Cardiac septum (tissue), 1 donor: ENCODE measurements around the gene NDEL1. TPM values are rescaled to one million over a fixed set of nuclear protein-coding genes. Genes with fewer than 3 reads are reported as not detected.

Source experiments
- DNase-seq: peaks from one replicate; pipeline ENCODE4 v3.0.0-alpha.2; 2020; ENCODE audit warnings: low spot score
- intact Hi-C: fragments of 100-400 bp; cut with DNase I; formaldehyde crosslinking; loops from one replicate; pipeline ENCODE4 v1.14.0; 2022
- total RNA-seq: library from RNA; stranded (reverse); fragmentation: NEBNext Ultra II Directional; extraction: Animal tissue kit (Norgen Biotek cat#: 25700); gene quantifications from one replicate; pipeline ENCODE4 v1.2.1, GENCODE V29; 2021
- donor health status: DM: no; HTN: no; CAD: no.

NDEL1 gene
- total RNA-seq, 1 donor from 2014 or later = 42.0 TPM

- intact Hi-C loops = loop anchor here (2.0 kb wide), 2 partner anchors 334 to 374 kb away; partner anchors contain the start of gene CCDC42
- no peak for DNase-seq
Measured at GRCh38 chr17:8410883-8411238, 24.8 kb upstream of the NDEL1 start.

GRCh38 chr17:8412089-8412488 is 23.6 kb upstream of the NDEL1 start:
- intact Hi-C loops = no loop called here

DNA sequence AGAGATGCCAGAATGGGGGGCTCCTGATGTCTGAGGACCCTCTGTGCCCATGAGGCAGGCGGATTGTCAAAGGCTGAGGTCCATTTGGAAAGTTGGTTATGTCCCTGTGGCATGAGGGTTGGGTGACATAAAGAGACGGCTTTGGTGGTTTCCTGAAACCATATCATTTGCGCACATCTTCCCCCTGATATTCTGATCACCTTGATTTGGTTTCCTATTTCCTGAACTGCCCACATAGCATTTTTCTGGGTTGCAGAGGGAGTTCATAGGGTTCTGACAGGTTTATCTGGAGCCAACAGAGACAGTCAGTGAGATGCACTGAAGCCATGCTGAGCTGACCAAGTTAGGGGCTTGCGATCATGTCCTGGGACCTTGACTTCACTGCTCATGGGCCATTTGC is 22.4 kb upstream of the NDEL1 start:
- intact Hi-C loops = no loop called here
- DNase-seq = no peak

More at GRCh38 chr17:8412089-8412488, 23.6 kb upstream of the NDEL1 start:
- DNase-seq = no peak

DNA sequence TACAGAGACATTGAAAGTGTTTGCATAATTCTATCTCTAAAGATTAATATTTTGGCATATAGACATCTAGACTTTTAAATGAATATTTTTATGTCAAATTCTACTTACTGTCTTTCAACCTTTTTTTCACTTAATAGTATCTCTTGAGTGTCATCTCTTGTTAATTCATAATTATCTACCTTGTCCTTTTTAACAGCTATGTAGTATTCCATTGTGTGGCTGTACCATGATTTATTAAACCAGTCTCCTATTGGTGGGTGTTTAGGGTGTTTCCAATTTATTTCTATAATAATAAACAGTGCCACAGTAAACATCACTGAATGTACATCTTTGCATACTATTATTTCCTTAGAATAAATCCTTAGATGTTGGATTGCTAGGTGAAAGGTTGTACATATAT is 21.7 kb upstream of the NDEL1 start:
- no peak for DNase-seq
- intact Hi-C loops = loop anchor here (2.0 kb wide), 1 partner anchor 69 kb away; no protein-coding TSS in a partner anchor

GRCh38 chr17:8417806-8418205 is 17.9 kb upstream of the NDEL1 start:
- intact Hi-C loops = no loop called here
- DNase-seq = no peak

DNA sequence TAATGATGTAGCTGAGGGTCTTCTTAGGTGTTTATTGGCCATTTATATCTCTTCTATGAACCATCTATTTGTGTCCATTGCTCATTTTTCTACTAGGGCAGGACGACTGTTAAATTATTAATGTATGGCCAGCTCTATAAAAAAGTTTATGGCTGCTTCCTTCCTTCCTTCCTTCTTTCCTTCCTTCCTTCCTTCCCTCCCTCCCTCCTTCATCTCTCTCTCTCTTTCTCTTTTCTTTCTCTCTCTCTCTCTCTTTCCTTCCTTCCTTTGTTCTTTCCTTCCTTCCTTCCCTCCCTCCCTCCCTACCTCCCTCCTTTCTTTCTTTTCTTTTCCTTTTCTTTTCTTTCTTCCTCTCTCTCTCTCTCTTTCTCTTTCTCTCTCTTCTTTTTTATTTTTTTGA is 17.2 kb upstream of the NDEL1 start:
- intact Hi-C loops = no loop called here
- no peak for DNase-seq

DNA sequence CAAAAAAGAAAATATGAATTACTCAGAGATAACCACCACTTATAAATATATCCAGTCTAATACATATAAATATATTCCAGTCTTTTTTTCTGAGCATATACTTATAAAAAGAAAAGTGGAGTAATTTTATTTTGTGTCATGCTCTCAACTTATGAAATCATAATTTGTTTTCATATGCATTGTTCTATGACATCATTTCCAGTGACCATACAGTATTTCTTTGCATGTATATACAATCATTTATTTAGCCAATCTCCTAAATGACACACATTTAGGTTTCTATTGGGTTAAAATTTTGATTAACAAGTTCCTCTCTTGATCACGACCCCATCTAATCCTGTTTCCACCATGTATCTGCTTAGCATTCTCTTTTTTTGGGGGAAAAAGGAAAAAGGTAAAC is 16.4 kb upstream of the NDEL1 start:
- intact Hi-C loops = no loop called here

GRCh38 chr17:8420041-8420934 is 15.4 kb upstream of the NDEL1 start:
- peak; percentile 82 for DNase-seq
- intact Hi-C loops = no loop called here

More for the DNA sequence above, 16.4 kb upstream of the NDEL1 start:
- DNase-seq = no peak

GRCh38 chr17:8421571-8421970 is 14.1 kb upstream of the NDEL1 start:
- intact Hi-C loops = no loop called here
- DNase-seq = no peak

DNA sequence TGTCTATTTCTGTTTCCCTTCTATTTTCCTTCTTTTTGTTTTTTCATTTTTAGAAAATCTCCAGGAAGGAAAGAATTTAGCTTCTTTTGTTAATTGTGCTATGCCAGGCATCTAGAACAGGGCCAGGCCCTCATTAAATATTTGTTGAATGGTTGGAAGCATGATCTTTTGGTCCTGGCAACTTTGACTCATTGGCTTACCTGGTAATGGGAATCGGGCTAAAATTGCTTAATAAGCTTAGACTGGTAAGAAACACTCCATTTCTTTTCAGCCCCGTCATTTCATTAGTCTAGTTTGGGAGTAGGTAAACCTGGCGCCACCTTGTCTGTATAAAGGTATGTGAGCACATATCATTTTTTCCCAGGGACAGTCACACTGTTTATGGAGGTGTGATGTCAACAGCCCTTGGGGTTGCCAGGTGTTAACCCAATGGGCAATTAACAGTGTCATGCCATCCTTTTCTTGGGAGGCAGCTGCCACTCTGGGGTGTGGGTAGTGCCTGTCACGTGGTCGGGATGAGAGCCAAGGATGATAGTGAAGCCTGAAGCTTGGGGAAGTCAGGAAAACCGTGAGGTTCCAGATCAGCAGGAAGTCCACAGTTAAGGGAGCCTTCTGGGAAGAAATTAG is 9.5 kb upstream of the NDEL1 start:
- DNase-seq = no peak
- intact Hi-C loops = no loop called here

DNA sequence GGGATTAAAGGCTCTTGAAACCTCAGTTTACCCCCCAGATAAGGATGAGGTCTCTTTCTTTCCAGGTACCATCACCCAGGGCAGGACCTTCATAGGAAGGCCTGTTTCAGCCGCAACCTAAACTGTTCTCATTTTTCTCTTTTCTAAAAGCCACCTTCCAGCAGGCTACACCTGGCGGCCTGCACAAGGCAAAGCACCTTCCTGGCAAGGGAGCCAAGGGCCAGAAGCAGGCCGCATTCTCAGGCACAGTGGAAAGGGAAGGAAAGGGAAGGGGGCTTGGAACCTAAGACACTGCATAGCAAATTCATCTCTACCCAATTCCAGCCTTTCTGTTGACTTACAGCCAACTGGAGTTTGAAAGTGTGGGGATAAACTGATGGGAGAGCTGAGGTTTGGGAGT is 8.9 kb upstream of the NDEL1 start:
- intact Hi-C loops = no loop called here
- no peak for DNase-seq

DNA sequence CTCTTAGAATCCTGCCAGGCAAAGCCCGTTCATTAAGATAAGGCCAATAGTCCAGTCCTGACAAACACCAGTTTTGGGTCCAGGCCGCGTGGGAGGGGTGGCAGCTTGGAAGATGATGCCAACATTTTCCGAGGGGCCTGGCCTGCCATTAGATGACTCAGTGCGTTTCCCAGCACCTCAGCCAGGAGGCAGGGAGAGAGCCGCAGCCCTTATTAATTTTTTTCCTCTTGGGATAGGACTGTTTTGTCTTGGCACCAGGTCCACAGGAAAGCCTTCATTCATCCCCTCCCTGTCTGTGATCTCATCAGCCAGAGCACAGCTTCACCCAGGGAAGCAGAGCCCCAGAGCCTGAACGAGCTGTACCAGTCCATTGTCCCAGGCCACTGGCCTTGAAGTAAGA is 4.7 kb upstream of the NDEL1 start:
- intact Hi-C loops = loop anchor here (5.0 kb wide), 1 partner anchor 201 kb away; the partner anchor contains the start of gene MYH10

DNA sequence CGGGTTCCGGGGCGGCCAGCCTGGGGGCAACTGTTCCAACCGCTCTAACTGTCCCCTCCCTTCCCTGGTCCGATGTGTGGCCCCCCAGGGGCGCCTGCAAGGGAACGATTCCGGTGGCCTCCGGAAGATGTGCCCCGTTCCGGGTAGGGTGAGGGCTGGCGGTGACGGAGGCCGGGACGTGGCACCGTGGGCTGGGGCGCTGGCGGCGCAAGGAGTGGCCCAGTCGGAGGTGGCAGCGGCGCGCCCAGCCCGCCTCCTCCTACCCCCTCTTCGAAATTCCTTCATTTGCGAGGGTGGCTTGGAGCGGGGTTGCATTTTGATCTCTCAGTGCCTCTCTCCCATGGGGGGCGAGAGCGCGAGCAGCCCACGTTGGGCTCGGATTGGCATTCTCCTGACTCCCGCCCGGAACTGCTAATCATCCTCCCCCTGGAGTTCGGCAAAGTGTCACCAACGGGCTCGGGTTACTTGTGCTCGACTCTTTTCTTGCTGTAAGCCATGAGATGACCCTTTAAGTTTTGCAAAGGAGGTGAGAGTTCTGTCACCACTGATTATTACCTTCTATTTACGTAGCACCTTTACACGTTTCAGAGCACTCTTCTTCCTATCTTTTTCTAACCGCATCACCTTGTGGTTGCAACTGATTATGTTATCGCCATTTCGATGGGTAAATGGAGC is 622 bp downstream of the NDEL1 start:
- DNase-seq = peak; percentile 83

More for the DNA sequence above, 4.7 kb upstream of the NDEL1 start:
- DNase-seq = peak; percentile 77

GRCh38 chr17:8436844-8437171 is 1.1 kb downstream of the NDEL1 start:
- no peak for DNase-seq
- intact Hi-C loops = loop anchor here (5.0 kb wide), 1 partner anchor 55 kb away; the partner anchor contains the start of gene RPL26

More for the DNA sequence above, 622 bp downstream of the NDEL1 start:
- intact Hi-C loops = loop anchor here (5.0 kb wide), 1 partner anchor 54 kb away; the partner anchor contains the start of gene RPL26

DNA sequence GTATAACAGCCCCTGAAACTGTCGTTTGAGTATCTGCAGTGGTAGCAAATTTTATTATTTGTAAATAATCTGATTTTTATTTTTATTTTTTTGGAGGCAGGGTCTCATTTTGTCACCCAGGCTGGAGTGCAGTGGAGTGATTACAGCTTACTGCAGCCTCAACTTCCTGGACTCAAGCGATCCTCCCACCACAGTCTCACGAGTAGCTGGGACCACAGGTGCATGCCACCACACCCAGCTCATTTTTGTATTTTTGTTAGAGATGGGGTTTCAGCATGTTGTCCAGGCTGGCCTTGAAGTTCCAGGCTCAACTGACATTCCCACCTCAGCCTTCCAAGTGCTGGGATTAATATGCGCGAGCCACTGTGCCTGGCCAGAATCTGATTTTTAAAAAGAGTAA is 2.8 kb downstream of the NDEL1 start:
- no peak for DNase-seq
- intact Hi-C loops = loop anchor here (5.0 kb wide), 1 partner anchor 56 kb away; the partner anchor contains the start of gene RPL26

GRCh38 chr17:8439681-8440080 is 4.0 kb downstream of the NDEL1 start:
- intact Hi-C loops = loop anchor here (5.0 kb wide), 1 partner anchor 57 kb away; the partner anchor contains the start of gene RPL26
- no peak for DNase-seq

DNA sequence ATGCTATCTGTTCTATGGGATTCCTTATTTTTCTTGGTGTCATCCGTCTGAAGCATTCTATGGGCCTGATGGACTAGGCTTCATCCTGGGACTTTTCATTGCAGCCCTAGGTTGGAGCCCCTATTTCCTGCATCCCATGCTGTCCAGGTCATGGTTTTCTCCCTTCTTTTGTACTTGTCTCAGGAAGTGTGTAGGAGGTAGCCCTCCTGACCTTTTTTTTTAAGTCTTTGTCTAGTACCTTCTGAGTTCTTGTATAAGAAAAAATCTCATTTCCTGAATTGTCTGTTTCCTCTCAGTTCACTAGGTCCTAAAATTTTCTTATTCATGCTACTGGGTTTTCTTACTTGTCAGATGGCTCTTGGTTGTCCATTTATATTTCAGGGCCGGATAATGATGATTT is 6.0 kb downstream of the NDEL1 start:
- no peak for DNase-seq
- intact Hi-C loops = no loop called here

DNA sequence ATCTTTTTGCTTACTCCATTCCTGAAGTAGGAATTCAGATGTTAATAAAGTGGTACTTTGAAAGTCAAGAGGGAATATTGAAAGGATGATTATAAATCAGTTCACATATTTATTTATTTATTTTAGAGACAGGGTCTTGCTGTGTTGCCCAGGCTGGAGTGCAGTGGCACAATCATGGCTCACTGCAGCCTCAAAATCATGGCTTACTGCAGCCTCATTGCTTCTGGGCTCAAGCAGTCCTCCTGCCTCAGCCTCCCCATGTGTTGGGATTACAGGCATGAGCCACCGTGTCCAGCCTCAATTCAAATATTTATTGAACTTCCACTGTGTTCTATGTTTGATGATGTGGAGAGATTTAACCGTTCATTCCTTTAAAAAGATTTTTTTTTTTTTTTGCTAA is 6.6 kb downstream of the NDEL1 start:
- intact Hi-C loops = no loop called here
- DNase-seq = no peak

GRCh38 chr17:8443756-8444155 is 8.1 kb downstream of the NDEL1 start:
- no peak for DNase-seq
- intact Hi-C loops = no loop called here

GRCh38 chr17:8444494-8444893 is 8.8 kb downstream of the NDEL1 start:
- intact Hi-C loops = no loop called here
- no peak for DNase-seq
